K562 (cell line): ENCODE results near the gene TCEA3. TPM values are rescaled to one million over a fixed set of nuclear protein-coding genes. Genes with fewer than 3 reads are reported as not detected.
A peak's percentile ranks its signal among the peaks of the same experiment; 100 is the strongest.

ENCODE experiments used
- ATAC-seq: fragments of 200-7000 bp; cut with Tn5 transposase; 3 replicates; pipeline ENCODE4 v1.9.1; 2020; ENCODE audit warnings: moderate library complexity
- BruUV-seq: library from RNA; stranded (reverse); fragments of 400-500 nt; replicated peaks from 2 replicates; lab custom pipeline; 2021; lab: Mats Ljungman, UMichigan
- CTCF ChIA-PET: fragments of 300-600 bp; formaldehyde crosslinking; extraction: SDS; loops from one replicate; lab custom pipeline; 2021; ENCODE audit warnings: low intra/inter-chr PET ratio; lab: Yijun Ruan, JAX
- POLR2A ChIA-PET: fragments of 300-600, 350-650 bp; sonication (Branson Sonifier 250); formaldehyde crosslinking; extraction: SDS; loops from one replicate; lab custom pipeline; 2021; ENCODE audit warnings: antibody characterized with exemption, inconsistent platforms; lab: Yijun Ruan, JAX
- DNase-seq, 4 experiments: peaks; one replicate each; pipeline versions ENCODE4 v3.0.0 to v3.0.0-alpha.2; 2011 to 2018; ENCODE audit warnings: low spot score in 3 of 4, mixed read lengths in 3 of 4; ENCODE audit errors: extremely low read depth in 1 of 4
- FAIRE-seq: peaks from 2 replicates; lab custom pipeline; 2011; peaks lifted over from hg19 to GRCh38; lab: Jason Lieb, UNC
- H2AFZ ChIP-seq: 2 replicates; pipeline ENCODE4 v1.6.0; 2011; ENCODE audit warnings: low read depth, low read length, control low read depth, inconsistent platforms
- H3K27ac ChIP-seq: fragments of 200-600 bp; 3 replicates; pipeline ENCODE4 v1.8.0; 2011; ENCODE audit warnings: low read depth, mild to moderate bottlenecking, control low read depth, inconsistent platforms, low read length, moderate library complexity, mixed read lengths; ENCODE audit errors: extremely low read depth
- H3K27me3 ChIP-seq, 2 experiments: fragments of 300-600 bp in 1 of 2; 2 replicates in 1 of 2; 3 replicates in 1 of 2; pipeline versions ENCODE4 v1.6.0 to v1.8.0; 2011; ENCODE audit warnings: inconsistent platforms in 2 of 2, low read length in 2 of 2, mild to moderate bottlenecking in 1 of 2, mixed read lengths in 1 of 2, moderate library complexity in 1 of 2; ENCODE audit not compliant: control insufficient read depth in 2 of 2, insufficient read depth in 2 of 2
- H3K36me3 ChIP-seq: fragments of 300-600 bp; 3 replicates; pipeline ENCODE4 v1.8.0; 2011; ENCODE audit warnings: mild to moderate bottlenecking, low read length, inconsistent platforms; ENCODE audit not compliant: control insufficient read depth, insufficient read depth
- H3K4me1 ChIP-seq, 2 experiments: fragments of 200-600 bp in 1 of 2; replicated peaks in 1 of 2; 2 replicates in 1 of 2; 3 replicates in 1 of 2; pipeline versions ENCODE4 v1.5.1 to v1.8.0; 2011; ENCODE audit warnings: inconsistent platforms in 2 of 2, low read length in 2 of 2, mild to moderate bottlenecking in 1 of 2, mixed read lengths in 1 of 2, moderate library complexity in 1 of 2; ENCODE audit not compliant: control insufficient read depth in 2 of 2, insufficient read depth in 2 of 2
- H3K4me2 ChIP-seq: 2 replicates; pipeline ENCODE4 v1.6.1; 2011; ENCODE audit warnings: low read length, control low read depth, inconsistent platforms, mixed read lengths; ENCODE audit not compliant: insufficient read depth
- H3K4me3 ChIP-seq: fragments of 200-600 bp; sonication (generic), shearing (Covaris generic); 2 replicates; pipeline ENCODE4 v1.5.1; 2016; ENCODE audit warnings: control low read depth, inconsistent platforms
- H3K79me2 ChIP-seq: fragments of 200-600 bp; 3 replicates; pipeline ENCODE4 v1.8.0; 2011; ENCODE audit warnings: low read length, inconsistent platforms; ENCODE audit not compliant: control insufficient read depth, insufficient read depth
- H3K9ac ChIP-seq, 2 experiments: 2 replicates each; pipeline versions ENCODE4 v1.6.0 to v1.6.1; 2011; ENCODE audit warnings: low read depth in 2 of 2, low read length in 2 of 2, control low read depth in 1 of 2, inconsistent platforms in 1 of 2, mild to moderate bottlenecking in 1 of 2, mixed read lengths in 1 of 2; ENCODE audit not compliant: insufficient read depth in 1 of 2
- H3K9me1 ChIP-seq: one replicate; pipeline ENCODE4 v1.6.0; 2011; ENCODE audit warnings: inconsistent platforms, mild to moderate bottlenecking, low read length, moderate library complexity; ENCODE audit not compliant: control insufficient read depth, insufficient read depth
- H3K9me3 ChIP-seq: replicated peaks from 2 replicates; pipeline ENCODE4 v1.5.1; 2011; ENCODE audit warnings: low read depth, low read length, inconsistent platforms; ENCODE audit not compliant: control insufficient read depth, insufficient read depth
- H4K20me1 ChIP-seq: replicated peaks from 2 replicates; pipeline ENCODE4 v1.6.1; 2011; ENCODE audit warnings: low read length, inconsistent platforms, mixed read lengths; ENCODE audit not compliant: control insufficient read depth, insufficient read depth
- C11orf30 ChIP-seq: fragments of 450-650 bp; IDR thresholded peaks from 2 replicates; pipeline ENCODE4 v1.6.1; 2016; ENCODE audit warnings: low read depth, mild to moderate bottlenecking
- CC2D1A ChIP-seq: fragments of 450-650 bp; IDR thresholded peaks from 2 replicates; pipeline ENCODE4 v1.6.1; 2017; ENCODE audit warnings: mild to moderate bottlenecking
- CEBPG ChIP-seq, 3 experiments: fragments of 200-800 bp in 1 of 3; sonication (Bioruptor generic) in 1 of 3; sonication (generic) in 1 of 3; formaldehyde crosslinking in 1 of 3; IDR thresholded peaks in 2 of 3; conservative IDR thresholded peaks in 1 of 3; 2 replicates each; pipeline versions ENCODE4 v1.6.1 to v1.8.0; 2016 to 2022; ENCODE audit warnings: missing compliant biosample characterization in 2 of 3, missing genetic modification characterization in 2 of 3, mild to moderate bottlenecking in 1 of 3, missing genetic modification reagents in 1 of 3
- JUND ChIP-seq, 2 experiments: IDR thresholded peaks; 2 replicates in 1 of 2; 3 replicates in 1 of 2; pipeline ENCODE4 v1.6.1; 2011; ENCODE audit warnings: borderline replicate concordance in 2 of 2, low read depth in 2 of 2, low read length in 2 of 2, improper control_type of control experiment in 1 of 2, missing biosample characterization in 1 of 2, missing genetic modification characterization in 1 of 2, missing genetic modification reagents in 1 of 2
- MAFF ChIP-seq: IDR thresholded peaks from 2 replicates; pipeline ENCODE4 v1.6.1; 2012; ENCODE audit warnings: low read length, improper control_type of control experiment
- NFE2 ChIP-seq: IDR thresholded peaks from 2 replicates; pipeline ENCODE4 v1.6.1; 2014; ENCODE audit warnings: antibody characterized with exemption, low read depth
- RCOR1 ChIP-seq, 2 experiments: IDR thresholded peaks; 2 replicates each; pipeline ENCODE4 v1.6.1; 2012; ENCODE audit warnings: low read depth in 2 of 2, low read length in 2 of 2, borderline replicate concordance in 1 of 2, improper control_type of control experiment in 1 of 2
- ZC3H4 ChIP-seq: sonication (generic); formaldehyde crosslinking; IDR thresholded peaks from 2 replicates; pipeline ENCODE4 v1.9.0; 2021; ENCODE audit warnings: missing genetic modification reagents, borderline replicate concordance
- ZFX ChIP-seq: sonication (generic); formaldehyde crosslinking; IDR thresholded peaks from 2 replicates; pipeline ENCODE4 v1.8.0; 2022; ENCODE audit warnings: mild to moderate bottlenecking, missing genetic modification reagents, moderate library complexity
- ZNF316 ChIP-seq: fragments of 450-650 bp; IDR thresholded peaks from 2 replicates; pipeline ENCODE4 v1.6.1; 2016
- WGBS: fragments of 100-300 bp; shearing (Covaris generic); methylation state at CpG from one replicate; pipeline ENCODE4 v1.1.6; 2016; ENCODE audit warnings: low coverage, mixed read lengths; ENCODE audit not compliant: insufficient coverage; ENCODE audit errors: missing lambda C conversion rate; 5-methylcytosine and 5-hydroxymethylcytosine counted together
- in situ Hi-C: fragments of 300-500 bp; cut with MboI; formaldehyde crosslinking; loops from 4 replicates; pipeline ENCODE4 v1.15.0; 2018; ENCODE audit warnings: inconsistent platforms, mixed read lengths
- intact Hi-C: fragments of 100-400 bp; cut with micrococcal nuclease; formaldehyde crosslinking; loops from 2 replicates; pipeline ENCODE4 v1.14.2; 2022
- polyA plus RNA-seq, 8 experiments: library from polyadenylated mRNA; depleted of rRNA in 4 of 8; stranded (reverse) in 5 of 8; unstranded in 3 of 8; fragments of >200 nt; fragmentation: Nextera tagmentation in 2 of 8; fragmentation: Illumina TruSeq in 1 of 8; extraction: Ambion mirVana in 2 of 8; extraction: Trizol in 1 of 8; gene quantifications; 2 replicates each; pipeline versions ENCODE4 v1.2.1 to v1.2.3, GENCODE V29; 2011 to 2014; ENCODE audit warnings: inconsistent platforms in 1 of 8, missing spikeins in 1 of 8
- total RNA-seq, 7 experiments: library from RNA; depleted of rRNA in 6 of 7; stranded (reverse); fragments of >200 nt in 6 of 7; fragmentation: Illumina TruSeq in 2 of 7; extraction: Trizol in 2 of 7; gene quantifications; 2 replicates each; pipeline versions ENCODE4 v1.2.1 to v1.2.3, GENCODE V29; 2011 to 2021; ENCODE audit warnings: low replicate concordance in 1 of 7
- TF ChIP-seq, protein P1 (sequence below): sonication (generic); formaldehyde crosslinking; IDR thresholded peaks from 2 replicates; pipeline ENCODE4 v1.8.0; 2022; ENCODE audit warnings: missing genetic modification reagents, mild to moderate bottlenecking, moderate library complexity, borderline replicate concordance

TCEA3 gene
- total and polyA plus RNA-seq, 9 of the 15 experiments (the other 6 are each of a cell fraction or from before 2014, with no cell fraction given): 0.03 to 0.55 (median 0.36) TPM

DNA sequence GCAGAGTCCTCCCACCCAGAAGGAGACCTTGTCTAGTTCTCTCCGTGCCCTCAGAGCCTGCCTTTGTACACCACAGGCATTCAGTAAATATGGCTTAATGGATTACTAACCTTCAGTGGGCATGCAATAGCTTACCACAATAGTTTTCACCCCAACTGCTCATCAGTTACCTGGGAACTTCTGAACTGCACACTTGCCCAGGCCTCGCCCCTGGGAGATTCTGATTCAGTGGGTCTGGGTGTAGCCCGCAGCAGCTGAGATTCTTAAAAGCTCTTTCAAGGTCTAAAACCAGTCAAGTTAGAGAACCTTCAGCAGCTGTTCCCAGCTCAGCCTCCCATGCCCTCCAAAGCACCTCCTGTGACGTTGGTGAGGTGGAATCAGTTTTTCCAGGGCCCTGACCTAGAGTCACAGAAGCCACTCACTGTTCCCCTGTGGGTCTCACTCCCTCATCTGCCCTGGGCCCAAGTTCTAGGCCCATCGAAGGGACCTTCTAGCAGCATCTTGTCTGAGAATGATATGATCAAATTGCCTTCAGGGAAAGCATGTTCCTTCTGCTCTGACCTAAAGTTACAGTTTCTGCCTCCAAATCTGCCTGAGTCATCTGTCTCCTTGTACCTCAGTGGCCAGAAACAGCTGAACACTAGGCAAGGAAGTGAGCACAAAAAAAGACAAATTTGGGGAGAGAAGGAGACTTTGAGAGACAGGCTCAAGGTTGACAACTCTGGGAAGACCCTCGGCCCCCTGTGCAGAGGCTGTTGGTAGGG lies 48.7 kb upstream of the TCEA3 start:
- in situ Hi-C loops (no loop called here), intact Hi-C loops (no loop called here)
- Histone ChIP-seq H3K36me3 (peaks cover 5% of the 10 kb centered on the region; the same call in 1 of the 3 replicates), H2AFZ (no peak overlapping the region), H3K4me2 (no peak overlapping the region), H4K20me1 (0 out of 2 replicates have a peak, but pooled peaks cover 8% of the 10 kb centered on the region), H3K79me2 (no peaks in the 10 kb centered on the region), H3K9me1 (no peaks in the 10 kb centered on the region), H3K27ac (no peak overlapping the region), H3K9ac (peak overlapping the region in 1 of 2 experiments; percentile 50; a peak in 1 of 4 replicates), H3K27me3 (no peaks in the 10 kb centered on the region), H3K4me3 (no peak overlapping the region), H3K4me1 (peaks cover 5 to 18% of the 10 kb centered on the region in 2 experiments; a peak in 4 of 5 replicates), H3K9me3 (no peaks in the 10 kb centered on the region)
- DNase-seq (peak in 1 of 4 experiments; percentile 50), ATAC-seq (peak; percentile 44), FAIRE-seq (peak; percentile 19)
- no TSS peak for BruUV-seq
- 47% methylated on average over 6 of the region's 6 CpGs for WGBS
- CTCF ChIA-PET: no interaction called here
- TF ChIP-seq RCOR1 (IDR thresholded peaks at IDR 0.05; ENCODE audit: borderline replicate concordance in 1 of 2, low read depth in 2 of 2, low read length in 2 of 2) (0 out of 4 replicates have a peak, but pooled peaks of 1 of the 2 experiments have one; percentile 23), ZFX (CRISPR knock-in tag) (no peak), ZNF316 (peak; percentile 41), JUND (IDR thresholded peaks at IDR 0.05; ENCODE audit: borderline replicate concordance, low read depth, low read length) (peak; percentile 21; the same call in 1 of the 2 replicates), JUND (tag; IDR thresholded peaks at IDR 0.05; ENCODE audit: borderline replicate concordance, low read depth, low read length) (no peak), CC2D1A (no peak), C11orf30 (peak; percentile 62; the same call in 1 of the 2 replicates), ZC3H4 (CRISPR knock-in tag) (no peak), CEBPG (CRISPR knock-in tag; IDR thresholded peaks at IDR 0.05) (no peak), CEBPG (tag; conservative IDR thresholded peaks at IDR 0.05 in 1 of 2, IDR thresholded peaks at IDR 0.05 in 1 of 2) (no peak), MAFF (peak; percentile 20; the same call in 1 of the 2 replicates), NFE2 (peak; percentile 77)
- TF ChIP-seq, protein P1, sequence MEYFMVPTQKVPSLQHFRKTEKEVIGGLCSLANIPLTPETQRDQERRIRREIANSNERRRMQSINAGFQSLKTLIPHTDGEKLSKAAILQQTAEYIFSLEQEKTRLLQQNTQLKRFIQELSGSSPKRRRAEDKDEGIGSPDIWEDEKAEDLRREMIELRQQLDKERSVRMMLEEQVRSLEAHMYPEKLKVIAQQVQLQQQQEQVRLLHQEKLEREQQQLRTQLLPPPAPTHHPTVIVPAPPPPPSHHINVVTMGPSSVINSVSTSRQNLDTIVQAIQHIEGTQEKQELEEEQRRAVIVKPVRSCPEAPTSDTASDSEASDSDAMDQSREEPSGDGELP (CRISPR knock-in tag): peak; percentile 34
- POLR2A ChIA-PET: interaction anchor here (0.6 to 1.1 kb wide), 7 partner anchors 9 to 221 kb away, joined by 3 to 4 read pairs (median 3); partner anchors contain the start of gene HNRNPR
